ENCODE results near the gene RAB1B. TPM values are rescaled to one million over a fixed set of nuclear protein-coding genes. Genes with fewer than 3 reads are reported as not detected.
"Not testable (repeated sequence)": the region's sequence is repeated elsewhere in the genome, so short reads cannot be mapped to it uniquely, and the experiment has no call there.

RAB1B gene
- total and polyA plus RNA-seq, 2 donors from 2014 or later: 153 to 197 TPM

DNA sequence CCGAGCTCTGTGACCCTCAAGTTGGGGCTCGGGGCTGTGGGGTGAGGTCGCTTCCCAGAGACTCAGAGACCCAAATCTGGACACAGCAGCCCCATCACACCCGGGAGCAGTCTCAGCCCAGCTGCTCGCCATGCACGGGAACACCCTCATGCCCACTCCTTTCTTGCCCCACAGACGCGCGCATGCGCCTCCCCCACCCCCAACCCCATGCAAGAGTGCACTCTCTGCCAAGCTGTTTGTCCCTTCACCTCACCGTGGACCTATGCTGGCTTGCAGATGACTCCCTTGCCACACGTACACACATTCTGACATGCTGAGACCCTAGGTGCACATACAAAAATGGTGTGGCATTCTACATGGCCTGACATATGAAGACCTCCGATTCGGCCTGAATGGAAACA lies 48.9 kb downstream of the RAB1B start:
- Histone ChIP-seq H3K4me1 (ENCODE audit: control insufficient read depth in 2 of 3, insufficient read depth in 2 of 3, low read depth in 1 of 3, low read length in 3 of 3) (peaks cover 0 to 16% (median 3%) of the 10 kb centered on the region in 3 donors), H3K27ac (ENCODE audit: low read depth in 2 of 2, low read length in 2 of 2) (peak overlapping the region; percentile 71 to 81), H3K9ac (ENCODE audit: low read length in 3 of 3) (no peak overlapping the region), H3K36me3 (ENCODE audit: control insufficient read depth in 2 of 3, insufficient read depth in 3 of 3, low read length in 3 of 3) (no peaks in the 10 kb centered on the region), H3K27me3 (ENCODE audit: control insufficient read depth, insufficient read depth, low read length) (no peaks in the 10 kb centered on the region), H3K4me3 (ENCODE audit: low read length in 3 of 3) (peak overlapping the region in 1 of 3 donors; percentile 21), H3K9me3 (ENCODE audit: control insufficient read depth in 2 of 3, insufficient read depth in 1 of 3, low read length in 3 of 3) (no peaks in the 10 kb centered on the region)
- FAIRE-seq (no peak), DNase-seq (peak; percentile 71 to 84 (median 83))
- intact Hi-C loops (cut with DNase I): no loop called here
- TF ChIP-seq, protein P1, sequence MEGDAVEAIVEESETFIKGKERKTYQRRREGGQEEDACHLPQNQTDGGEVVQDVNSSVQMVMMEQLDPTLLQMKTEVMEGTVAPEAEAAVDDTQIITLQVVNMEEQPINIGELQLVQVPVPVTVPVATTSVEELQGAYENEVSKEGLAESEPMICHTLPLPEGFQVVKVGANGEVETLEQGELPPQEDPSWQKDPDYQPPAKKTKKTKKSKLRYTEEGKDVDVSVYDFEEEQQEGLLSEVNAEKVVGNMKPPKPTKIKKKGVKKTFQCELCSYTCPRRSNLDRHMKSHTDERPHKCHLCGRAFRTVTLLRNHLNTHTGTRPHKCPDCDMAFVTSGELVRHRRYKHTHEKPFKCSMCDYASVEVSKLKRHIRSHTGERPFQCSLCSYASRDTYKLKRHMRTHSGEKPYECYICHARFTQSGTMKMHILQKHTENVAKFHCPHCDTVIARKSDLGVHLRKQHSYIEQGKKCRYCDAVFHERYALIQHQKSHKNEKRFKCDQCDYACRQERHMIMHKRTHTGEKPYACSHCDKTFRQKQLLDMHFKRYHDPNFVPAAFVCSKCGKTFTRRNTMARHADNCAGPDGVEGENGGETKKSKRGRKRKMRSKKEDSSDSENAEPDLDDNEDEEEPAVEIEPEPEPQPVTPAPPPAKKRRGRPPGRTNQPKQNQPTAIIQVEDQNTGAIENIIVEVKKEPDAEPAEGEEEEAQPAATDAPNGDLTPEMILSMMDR (IDR thresholded peaks at IDR 0.05; ENCODE audit: borderline replicate concordance, extremely low read depth, insufficient read depth): no peak

DNA sequence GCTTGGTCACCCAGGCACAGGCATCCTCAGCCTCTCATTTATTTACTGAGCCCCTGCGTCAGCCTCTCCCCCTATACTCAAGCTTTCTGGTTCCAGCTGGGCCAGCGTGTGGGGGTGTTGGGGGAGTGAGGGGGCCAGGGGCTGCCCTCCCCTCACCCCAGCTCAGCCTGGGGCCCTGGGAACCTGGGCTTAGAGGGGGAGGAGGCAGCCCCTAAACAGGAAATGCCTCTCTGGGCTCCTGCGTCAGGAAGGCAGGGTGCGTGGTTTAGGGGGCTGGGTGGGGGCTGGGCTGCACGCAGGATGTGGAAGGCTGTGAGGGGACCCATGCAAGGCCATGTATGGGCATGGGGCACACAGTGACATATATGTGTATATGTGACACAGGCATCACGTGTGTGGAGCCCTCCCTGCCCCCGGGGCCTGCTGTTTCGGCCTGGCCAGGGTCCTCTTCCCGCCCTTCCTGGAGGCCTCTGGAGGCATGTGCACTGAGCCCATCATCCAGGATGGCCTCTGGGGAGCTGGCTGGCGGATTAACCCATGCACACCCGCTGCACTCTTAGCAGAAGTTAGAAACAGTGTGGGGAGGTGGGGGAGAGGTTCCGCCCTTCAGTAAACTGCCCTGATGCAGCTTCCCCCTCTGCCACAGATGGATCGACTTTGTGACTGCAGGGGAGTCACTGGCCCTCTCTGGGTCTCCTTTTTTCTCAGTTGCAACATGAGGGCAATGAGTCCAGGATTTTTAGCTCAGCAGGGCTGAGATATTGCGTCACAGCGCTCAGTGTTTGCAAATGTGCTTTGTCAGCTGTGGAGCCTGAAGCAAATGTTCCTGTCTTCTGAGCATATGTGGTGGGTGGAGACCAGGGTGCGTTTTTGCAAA lies 49.5 kb downstream of the RAB1B start:
- H3K4me3 ChIP-seq (ENCODE audit: low read length in 3 of 3): no peak overlapping the region
- intact Hi-C loops (cut with DNase I): no loop called here
- peaks cover 0 to 16% (median 3%) of the 10 kb centered on the region in 3 donors for H3K4me1 ChIP-seq (ENCODE audit: control insufficient read depth in 2 of 3, insufficient read depth in 2 of 3, low read depth in 1 of 3, low read length in 3 of 3)
- H3K36me3 ChIP-seq (ENCODE audit: control insufficient read depth in 2 of 3, insufficient read depth in 3 of 3, low read length in 3 of 3): no peaks in the 10 kb centered on the region
- H3K27me3 ChIP-seq (ENCODE audit: control insufficient read depth, insufficient read depth, low read length): no peaks in the 10 kb centered on the region
- FAIRE-seq (no peak), DNase-seq (peak; percentile 63 to 88 (median 82))
- no peaks in the 10 kb centered on the region for H3K9me3 ChIP-seq (ENCODE audit: control insufficient read depth in 2 of 3, insufficient read depth in 1 of 3, low read length in 3 of 3)
- H3K27ac ChIP-seq (ENCODE audit: low read depth in 2 of 2, low read length in 2 of 2): peak overlapping the region; percentile 71 to 81
- TF ChIP-seq, protein P1 (IDR thresholded peaks at IDR 0.05; ENCODE audit: borderline replicate concordance, extremely low read depth, insufficient read depth): no peak
- no peak overlapping the region for H3K9ac ChIP-seq (ENCODE audit: low read length in 3 of 3)

DNA sequence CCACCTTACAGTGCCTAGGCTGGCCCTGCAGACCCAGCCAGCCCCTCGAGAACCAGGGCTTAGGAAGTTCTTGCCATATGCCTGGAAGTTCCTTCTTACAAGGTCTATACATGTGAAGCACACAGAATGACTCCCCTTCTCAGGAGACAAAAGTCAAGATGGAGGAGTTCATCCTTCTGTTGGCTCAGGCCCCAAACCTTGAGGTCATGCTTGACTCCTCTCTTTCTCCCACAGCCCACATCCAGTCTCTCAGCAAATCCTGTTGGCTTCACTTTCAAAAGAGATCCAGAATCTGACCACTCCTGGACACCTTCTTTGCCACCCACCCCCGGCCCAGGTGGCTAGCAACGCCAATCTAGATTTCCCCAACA lies 50.1 kb downstream of the RAB1B start:
- Histone ChIP-seq H3K4me3 (ENCODE audit: low read length in 3 of 3) (no peak overlapping the region), H3K36me3 (ENCODE audit: control insufficient read depth in 2 of 3, insufficient read depth in 3 of 3, low read length in 3 of 3) (no peaks in the 10 kb centered on the region), H3K27ac (ENCODE audit: low read depth in 2 of 2, low read length in 2 of 2) (peak overlapping the region; percentile 71 to 81), H3K4me1 (ENCODE audit: control insufficient read depth in 2 of 3, insufficient read depth in 2 of 3, low read depth in 1 of 3, low read length in 3 of 3) (peaks cover 0 to 13% (median 3%) of the 10 kb centered on the region in 3 donors), H3K9ac (ENCODE audit: low read length in 3 of 3) (no peak overlapping the region), H3K27me3 (ENCODE audit: control insufficient read depth, insufficient read depth, low read length) (no peaks in the 10 kb centered on the region), H3K9me3 (ENCODE audit: control insufficient read depth in 2 of 3, insufficient read depth in 1 of 3, low read length in 3 of 3) (no peaks in the 10 kb centered on the region)
- TF ChIP-seq, protein P1 (IDR thresholded peaks at IDR 0.05; ENCODE audit: borderline replicate concordance, extremely low read depth, insufficient read depth): no peak
- intact Hi-C loops (cut with DNase I): no loop called here
- FAIRE-seq (no peak), DNase-seq (no peak)

DNA sequence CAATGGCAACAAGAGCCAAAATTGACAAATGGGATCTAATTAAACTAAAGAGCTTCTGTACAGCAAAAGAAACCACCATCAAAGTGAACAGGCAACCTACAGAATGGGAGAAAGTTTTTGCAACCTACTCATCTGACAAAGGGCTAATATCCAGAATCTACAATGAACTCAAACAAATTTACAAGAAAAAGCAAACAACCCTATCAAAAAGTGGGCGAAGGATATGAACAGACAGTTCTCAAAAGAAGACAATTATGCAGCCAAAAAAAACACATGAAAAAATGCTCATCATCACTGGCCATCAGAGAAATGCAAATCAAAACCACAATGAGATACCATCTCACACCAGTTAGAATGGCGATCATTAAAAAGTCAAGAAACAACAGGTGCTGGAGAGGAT lies 51.9 kb downstream of the RAB1B start:
- FAIRE-seq; H3K9me3 ChIP-seq (ENCODE audit: control insufficient read depth in 2 of 3, insufficient read depth in 1 of 3, low read length in 3 of 3); H3K36me3 ChIP-seq (ENCODE audit: control insufficient read depth in 2 of 3, insufficient read depth in 3 of 3, low read length in 3 of 3); DNase-seq; H3K9ac ChIP-seq (ENCODE audit: low read length in 3 of 3); H3K4me3 ChIP-seq (ENCODE audit: low read length in 3 of 3); H3K27ac ChIP-seq (ENCODE audit: low read depth in 2 of 2, low read length in 2 of 2); intact Hi-C loops (cut with DNase I); H3K27me3 ChIP-seq (ENCODE audit: control insufficient read depth, insufficient read depth, low read length): not testable (repeated sequence)
- H3K4me1 ChIP-seq (ENCODE audit: control insufficient read depth in 2 of 3, insufficient read depth in 2 of 3, low read depth in 1 of 3, low read length in 3 of 3): peaks cover 0 to 13% (median 3%) of the 10 kb centered on the region in 3 donors

DNA sequence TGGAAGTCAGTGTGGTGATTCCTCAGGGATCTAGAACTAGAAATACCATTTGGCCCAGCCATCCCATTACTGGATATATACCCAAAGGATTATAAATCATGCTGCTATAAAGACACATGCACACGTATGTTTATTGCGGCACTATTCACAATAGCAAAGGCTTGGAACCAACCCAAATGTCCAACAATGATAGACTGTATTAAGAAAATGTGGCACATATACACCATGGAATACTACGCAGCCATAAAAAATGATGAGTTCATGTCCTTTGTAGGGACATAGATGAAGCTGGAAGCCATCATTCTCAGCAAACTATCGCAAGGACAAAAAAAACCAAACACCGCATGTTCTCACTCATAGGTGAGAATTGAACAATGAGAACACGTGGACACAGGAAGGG lies 52.3 kb downstream of the RAB1B start:
- not testable (repeated sequence) for DNase-seq; H3K4me3 ChIP-seq (ENCODE audit: low read length in 3 of 3)

More for the DNA sequence above, 52.3 kb downstream of the RAB1B start:
- H3K27me3 ChIP-seq (ENCODE audit: control insufficient read depth, insufficient read depth, low read length); H3K9me3 ChIP-seq (ENCODE audit: control insufficient read depth in 2 of 3, insufficient read depth in 1 of 3, low read length in 3 of 3); H3K27ac ChIP-seq (ENCODE audit: low read depth in 2 of 2, low read length in 2 of 2); intact Hi-C loops (cut with DNase I); FAIRE-seq; H3K36me3 ChIP-seq (ENCODE audit: control insufficient read depth in 2 of 3, insufficient read depth in 3 of 3, low read length in 3 of 3); H3K9ac ChIP-seq (ENCODE audit: low read length in 3 of 3): not testable (repeated sequence)
- peaks cover 0 to 13% (median 3%) of the 10 kb centered on the region in 3 donors for H3K4me1 ChIP-seq (ENCODE audit: control insufficient read depth in 2 of 3, insufficient read depth in 2 of 3, low read depth in 1 of 3, low read length in 3 of 3)

Measured in kidney (tissue), 14 donors.